HG02642 (cell line): ENCODE measurements around the gene HOMER2.

Source experiments
- ATAC-seq: cut with Tn5 transposase; IDR thresholded peaks from one replicate; pipeline ENCODE4 v1.9.1; 2021; ENCODE audit warnings: mild to moderate bottlenecking; ENCODE audit not compliant: unreplicated experiment, poor library complexity

HOMER2 gene

DNA sequence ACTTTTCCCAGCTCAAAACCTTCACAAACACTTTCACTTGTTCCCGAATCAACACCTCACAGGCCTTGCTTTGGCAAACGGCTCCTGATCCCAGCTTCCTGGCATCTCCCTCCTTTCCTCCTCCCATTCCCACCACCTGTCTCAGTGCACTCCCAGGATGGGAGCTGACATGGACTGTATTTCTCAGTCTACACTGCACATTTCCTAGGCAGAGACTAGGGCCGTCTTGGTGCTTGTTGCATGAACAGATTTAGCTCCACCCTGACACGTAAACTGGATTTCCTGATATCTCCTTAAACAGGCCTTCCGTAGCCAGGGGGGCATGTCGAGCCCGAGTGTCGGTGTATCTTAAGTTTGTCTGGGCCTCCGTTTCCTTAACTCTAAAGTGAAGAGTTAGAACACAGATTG, 143.9 kb downstream of the HOMER2 start:
- ATAC-seq = no peak

DNA sequence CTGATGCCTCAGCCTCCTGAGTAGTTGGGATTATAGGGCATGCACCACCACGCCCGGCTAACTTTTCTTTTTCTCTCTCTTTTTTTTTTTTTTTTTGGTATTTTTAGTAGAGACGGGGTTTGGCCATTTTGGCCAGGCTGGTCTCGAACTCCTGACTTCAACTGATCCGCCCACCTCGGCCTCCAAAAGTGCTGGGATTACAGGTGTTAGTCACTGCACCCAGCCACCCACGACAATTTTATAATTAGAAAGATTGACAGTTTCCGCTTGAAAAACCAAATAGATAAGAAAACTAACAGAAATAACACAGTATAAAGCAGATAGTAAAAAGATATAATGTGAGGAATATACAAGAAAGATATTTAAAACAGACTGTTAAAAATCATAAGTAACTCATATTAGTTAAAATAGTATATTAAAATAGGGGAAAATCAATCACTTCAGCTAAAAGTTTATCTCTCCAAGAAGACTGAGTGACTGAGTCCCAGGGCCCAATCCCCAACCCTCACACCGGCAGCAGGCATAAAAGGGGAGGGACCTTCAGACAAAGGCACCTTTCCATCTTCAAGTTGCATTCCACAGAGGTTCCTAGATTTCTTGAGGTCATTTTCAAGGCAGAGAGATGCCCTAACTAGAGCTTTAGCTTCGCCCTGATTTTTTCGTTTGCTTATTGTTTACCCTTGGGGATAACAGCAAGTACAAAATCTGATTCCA, 144.4 kb downstream of the HOMER2 start:
- no peak for ATAC-seq

DNA sequence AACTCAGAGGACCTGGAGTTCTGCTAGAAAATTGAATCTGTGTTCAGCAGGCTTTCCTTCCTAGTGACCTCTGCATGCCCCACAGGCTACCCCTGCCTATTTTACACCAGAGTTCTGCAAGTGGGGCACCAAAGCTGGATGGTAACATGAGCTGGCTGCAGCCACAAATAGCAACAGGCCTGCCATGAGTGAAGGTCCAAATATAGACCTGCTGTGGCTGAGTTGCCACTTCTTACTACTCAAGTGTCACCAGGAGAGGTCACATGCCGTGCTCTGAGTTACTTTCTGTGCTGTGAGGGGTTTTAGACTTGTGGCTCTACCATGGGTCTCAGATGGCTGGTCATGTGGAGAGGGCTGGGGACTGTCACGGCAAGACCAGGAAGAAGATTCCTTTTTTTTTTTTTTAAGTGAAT, 146.5 kb downstream of the HOMER2 start, which contains the start of gene FSD2:
Gene FSD2 (minus strand): TSS at position 76 of the 413 bp plus-strand sequence. CDS start 18,679 bp downstream, outside the sequence.
- peak; percentile 46 for ATAC-seq

DNA sequence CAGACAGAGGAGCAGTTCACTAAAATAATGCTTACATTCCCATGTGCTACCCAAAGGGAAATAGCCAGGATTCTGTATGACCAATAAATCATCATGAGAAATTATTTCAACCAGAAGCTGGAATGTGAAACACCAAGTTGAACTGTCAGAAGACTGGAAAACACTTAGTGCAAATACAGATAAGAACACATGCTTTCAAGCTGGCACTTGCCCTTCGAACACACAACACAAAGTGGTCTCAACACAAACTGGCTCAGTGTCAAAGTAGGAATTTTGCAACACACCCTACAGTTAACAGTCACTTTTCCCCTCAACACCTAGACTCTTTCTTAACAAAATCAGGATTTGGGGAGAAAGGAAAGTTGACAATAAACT, 148.0 kb downstream of the HOMER2 start:
- ATAC-seq = no peak

- ATAC-seq = no peak
These were observed 148.5 kb downstream of the HOMER2 start for GRCh38 chr15:82803793-82804574.

DNA sequence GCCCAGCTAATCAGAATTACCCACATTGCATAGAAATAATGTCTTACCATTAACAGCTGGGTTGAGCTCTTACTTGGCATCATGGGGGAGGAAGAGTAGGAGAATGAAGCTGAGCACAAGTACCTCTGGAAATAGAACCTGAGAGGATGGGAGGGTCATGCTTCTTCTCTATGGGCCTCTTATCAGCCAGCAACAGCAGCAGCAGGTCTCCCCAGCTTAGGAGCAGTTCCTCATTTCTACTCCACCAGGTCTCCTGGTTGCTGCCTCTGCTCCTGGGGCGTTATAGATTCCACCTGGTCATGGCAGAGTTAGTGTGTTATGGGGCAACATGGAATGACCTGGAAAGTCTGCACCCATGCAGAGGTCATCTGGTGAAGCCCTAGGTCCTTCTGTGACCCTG, 150.0 kb downstream of the HOMER2 start:
- no peak for ATAC-seq

DNA sequence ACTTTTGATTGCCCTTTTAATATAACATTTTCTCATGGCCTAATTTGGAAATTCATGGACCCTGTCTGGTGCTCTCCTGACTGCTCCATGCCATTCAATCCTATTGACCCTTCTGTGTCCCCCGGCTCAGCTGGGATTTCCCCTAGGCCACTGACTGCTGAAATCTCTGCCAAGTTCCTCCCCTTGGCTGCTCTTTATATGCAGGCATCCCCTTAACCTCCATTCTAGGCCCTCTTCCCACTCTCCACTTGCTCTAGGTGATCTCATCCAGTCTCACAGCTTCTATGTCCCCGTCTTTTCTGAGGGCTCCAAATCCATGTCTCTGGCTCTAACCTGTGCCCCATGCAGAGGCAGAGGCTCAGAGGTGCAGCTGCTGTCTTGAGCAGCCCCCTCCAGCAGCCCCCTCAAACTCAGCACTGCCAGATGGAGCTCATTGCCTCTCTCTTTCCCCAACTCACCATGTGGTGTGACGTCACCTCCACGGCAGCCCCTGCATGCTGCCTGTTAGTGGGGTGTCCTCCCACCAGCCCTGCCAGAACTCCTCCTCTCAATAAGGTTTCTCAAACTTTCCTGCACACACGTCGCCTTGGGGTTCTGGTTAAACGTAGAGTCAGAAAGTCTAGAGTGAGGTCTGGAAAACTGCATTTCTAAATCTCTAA, 153.2 kb downstream of the HOMER2 start:
- ATAC-seq = no peak
